Calu3 (cell line): ENCODE measurements around the gene ARHGEF4. TPM values are rescaled to one million over a fixed set of nuclear protein-coding genes. Genes with fewer than 3 reads are reported as not detected.
"Not testable (repeated sequence)": the region's sequence is repeated elsewhere in the genome, so short reads cannot be mapped to it uniquely, and the experiment has no call there.

ENCODE experiments used
- BruUV-seq: library from RNA; stranded (reverse); fragments of 400-500 nt; replicated peaks from 2 replicates; lab custom pipeline; 2021; lab: Mats Ljungman, UMichigan
- CTCF ChIA-PET: fragments of 300-600 bp; sonication (Branson Sonifier 250); formaldehyde crosslinking; loops from one replicate; lab custom pipeline; 2022; ENCODE audit warnings: antibody characterized with exemption; lab: Charles Lee
- DNase-seq: peaks from one replicate; pipeline ENCODE4 v3.0.0; 2022
- H3K27ac Mint-ChIP-seq: one replicate; pipeline ENCODE4 v1.8.0; 2022; ENCODE audit warnings: mixed read lengths; ENCODE audit not compliant: unreplicated experiment
- H3K27me3 Mint-ChIP-seq: one replicate; pipeline ENCODE4 v1.8.0; 2022; ENCODE audit warnings: mixed read lengths; ENCODE audit not compliant: unreplicated experiment
- H3K36me3 Mint-ChIP-seq: one replicate; pipeline ENCODE4 v1.8.0; 2022; ENCODE audit warnings: mild to moderate bottlenecking, moderate library complexity, mixed read lengths; ENCODE audit not compliant: insufficient read depth, unreplicated experiment
- H3K4me1 Mint-ChIP-seq: one replicate; pipeline ENCODE4 v1.8.0; 2022; ENCODE audit warnings: mild to moderate bottlenecking, low read depth, mixed read lengths; ENCODE audit not compliant: unreplicated experiment
- H3K4me3 Mint-ChIP-seq: one replicate; pipeline ENCODE4 v1.8.0; 2022; ENCODE audit warnings: mild to moderate bottlenecking, low read depth, moderate library complexity, mixed read lengths; ENCODE audit not compliant: unreplicated experiment
- H3K9me3 Mint-ChIP-seq: one replicate; pipeline ENCODE4 v1.8.0; 2022; ENCODE audit warnings: low read depth, mixed read lengths; ENCODE audit not compliant: unreplicated experiment
- CTCF ChIP-seq: fragments of 200-600 bp; IDR thresholded peaks from one replicate; pipeline ENCODE4 v1.8.0; 2022; ENCODE audit warnings: antibody characterized with exemption; ENCODE audit not compliant: unreplicated experiment
- intact Hi-C: fragments of 100-400 bp; cut with micrococcal nuclease; formaldehyde crosslinking; loops from one replicate; pipeline ENCODE4 v1.10.0; 2022; ENCODE audit not compliant: unreplicated experiment
- total RNA-seq: library from RNA; stranded (reverse); gene quantifications from 2 replicates; pipeline ENCODE4 v1.2.3, GENCODE V29; 2022

Gene ARHGEF4
- total RNA-seq, 1 experiment from 2014 or later: 8.8 TPM

GRCh38 chr2:130901061-130901460 lies 64.3 kb downstream of the ARHGEF4 start:
- intact Hi-C loops: no loop called here
- H3K27ac Mint-ChIP-seq: no peak overlapping the region
- no peak for DNase-seq
- no peak overlapping the region for H3K4me3 Mint-ChIP-seq
- no peaks in the 10 kb centered on the region for H3K36me3 Mint-ChIP-seq
- no peaks in the 10 kb centered on the region for H3K4me1 Mint-ChIP-seq
- BruUV-seq: no TSS peak
- CTCF ChIA-PET: no interaction called here
- no peak for TF ChIP-seq CTCF
- H3K9me3 Mint-ChIP-seq: no peaks in the 10 kb centered on the region
- H3K27me3 Mint-ChIP-seq: no peaks in the 10 kb centered on the region

GRCh38 chr2:130901626-130902025 lies 64.9 kb downstream of the ARHGEF4 start:
- H3K4me1 Mint-ChIP-seq, H3K4me3 Mint-ChIP-seq, H3K9me3 Mint-ChIP-seq, intact Hi-C loops, H3K27ac Mint-ChIP-seq, CTCF ChIA-PET, DNase-seq, H3K27me3 Mint-ChIP-seq, BruUV-seq, H3K36me3 Mint-ChIP-seq: not testable (repeated sequence)

GRCh38 chr2:130908832-130909231 lies 72.1 kb downstream of the ARHGEF4 start:
- Mint-ChIP-seq H3K4me1 (no peaks in the 10 kb centered on the region), H3K36me3 (no peaks in the 10 kb centered on the region), H3K27me3 (no peaks in the 10 kb centered on the region), H3K9me3 (no peaks in the 10 kb centered on the region), H3K4me3 (no peak overlapping the region), H3K27ac (no peak overlapping the region)
- no peak for DNase-seq
- BruUV-seq: no TSS peak
- CTCF ChIA-PET: no interaction called here
- intact Hi-C loops: no loop called here
- TF ChIP-seq CTCF: no peak

GRCh38 chr2:130910931-130911330 lies 74.2 kb downstream of the ARHGEF4 start:
- H3K9me3 Mint-ChIP-seq: no peaks in the 10 kb centered on the region
- CTCF ChIA-PET: no interaction called here
- BruUV-seq: no TSS peak
- no peaks in the 10 kb centered on the region for H3K27me3 Mint-ChIP-seq
- DNase-seq: no peak
- H3K27ac Mint-ChIP-seq: no peak overlapping the region
- intact Hi-C loops: no loop called here
- no peaks in the 10 kb centered on the region for H3K4me1 Mint-ChIP-seq
- no peak for TF ChIP-seq CTCF
- no peak overlapping the region for H3K4me3 Mint-ChIP-seq
- no peaks in the 10 kb centered on the region for H3K36me3 Mint-ChIP-seq

- no peaks in the 10 kb centered on the region for H3K9me3 Mint-ChIP-seq
- H3K27ac Mint-ChIP-seq: no peak overlapping the region
- H3K4me1 Mint-ChIP-seq: no peaks in the 10 kb centered on the region
- CTCF ChIA-PET: no interaction called here
- intact Hi-C loops: no loop called here
- no peak overlapping the region for H3K4me3 Mint-ChIP-seq
- DNase-seq: no peak
- BruUV-seq: no TSS peak
- TF ChIP-seq CTCF: no peak
- no peaks in the 10 kb centered on the region for H3K36me3 Mint-ChIP-seq
- no peaks in the 10 kb centered on the region for H3K27me3 Mint-ChIP-seq
Observed at GRCh38 chr2:130911482-130911881, 74.8 kb downstream of the ARHGEF4 start.
